LNCaP clone FGC (cell line): ENCODE results near the gene IRS1.

Experiments
- DNase-seq: peaks from one replicate; pipeline ENCODE4 v3.0.0-alpha.2; 2011; ENCODE audit warnings: low read depth
- H3K4me3 ChIP-seq: 2 replicates; pipeline ENCODE4 v1.5.1; 2011; ENCODE audit warnings: mild to moderate bottlenecking, low read depth, low read length, control low read depth
- CTCF ChIP-seq: IDR thresholded peaks from 2 replicates; pipeline ENCODE4 v1.5.1; 2012; ENCODE audit warnings: mild to moderate bottlenecking; ENCODE audit not compliant: control insufficient read depth, insufficient read depth; ENCODE audit errors: extremely low read depth

Gene IRS1

DNA sequence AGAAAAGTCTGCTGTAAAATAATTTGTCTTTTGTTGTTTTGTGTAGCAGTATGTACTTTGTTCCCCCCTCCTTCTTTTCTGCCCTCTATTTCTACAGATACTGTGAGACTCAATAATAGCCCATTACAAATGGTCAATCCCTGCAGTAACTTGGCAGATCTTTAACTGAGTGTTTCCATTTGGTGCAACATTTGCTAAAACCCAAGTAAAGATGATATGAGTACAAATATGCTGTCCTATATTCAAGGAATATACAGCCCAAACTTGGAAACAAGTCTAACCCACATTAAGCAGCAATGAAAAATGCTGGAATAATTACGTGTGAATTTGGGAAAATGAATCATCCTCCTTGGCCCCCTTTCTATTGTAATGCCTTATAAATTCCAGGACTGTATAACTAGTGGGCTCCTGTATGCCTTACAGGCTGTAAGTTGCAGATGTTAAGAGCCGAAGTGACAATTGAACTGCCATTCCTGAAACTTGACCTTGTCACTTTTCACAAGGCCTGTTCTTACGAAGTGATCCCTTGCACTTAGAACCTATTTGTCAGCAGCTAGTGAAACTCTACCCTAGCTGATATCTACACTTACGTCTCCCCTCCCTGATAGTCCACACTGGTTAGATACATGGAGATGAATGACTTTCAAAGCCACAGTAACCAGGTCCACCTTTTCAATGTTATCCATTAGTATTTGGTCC is 104.9 kb downstream of the IRS1 start:
- no peak for DNase-seq
- TF ChIP-seq CTCF: no peak
- H3K4me3 ChIP-seq: no peak overlapping the region

DNA sequence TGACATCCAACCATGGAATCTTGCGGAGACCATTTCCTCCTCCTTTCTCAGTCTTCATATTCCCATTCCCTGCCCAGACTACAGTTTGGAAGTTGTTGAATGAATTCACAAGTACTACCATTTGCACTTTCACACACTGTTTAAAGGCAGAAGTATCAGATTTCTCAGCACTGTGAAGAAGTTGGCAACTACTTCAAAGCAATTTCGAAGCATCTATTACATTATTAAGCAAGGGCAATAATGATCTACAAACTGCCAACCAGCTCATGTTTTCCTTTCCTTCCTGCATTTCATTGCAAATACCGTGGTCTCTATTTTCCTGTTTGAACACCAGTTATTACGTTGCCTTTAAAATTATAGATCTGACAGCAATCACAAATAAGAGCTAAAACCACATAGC is 105.5 kb downstream of the IRS1 start:
- no peak for DNase-seq
- no peak for TF ChIP-seq CTCF
- no peak overlapping the region for H3K4me3 ChIP-seq

GRCh38 chr2:226693521-226693920 is 106.1 kb downstream of the IRS1 start:
- no peak overlapping the region for H3K4me3 ChIP-seq
- no peak for DNase-seq
- no peak for TF ChIP-seq CTCF

DNA sequence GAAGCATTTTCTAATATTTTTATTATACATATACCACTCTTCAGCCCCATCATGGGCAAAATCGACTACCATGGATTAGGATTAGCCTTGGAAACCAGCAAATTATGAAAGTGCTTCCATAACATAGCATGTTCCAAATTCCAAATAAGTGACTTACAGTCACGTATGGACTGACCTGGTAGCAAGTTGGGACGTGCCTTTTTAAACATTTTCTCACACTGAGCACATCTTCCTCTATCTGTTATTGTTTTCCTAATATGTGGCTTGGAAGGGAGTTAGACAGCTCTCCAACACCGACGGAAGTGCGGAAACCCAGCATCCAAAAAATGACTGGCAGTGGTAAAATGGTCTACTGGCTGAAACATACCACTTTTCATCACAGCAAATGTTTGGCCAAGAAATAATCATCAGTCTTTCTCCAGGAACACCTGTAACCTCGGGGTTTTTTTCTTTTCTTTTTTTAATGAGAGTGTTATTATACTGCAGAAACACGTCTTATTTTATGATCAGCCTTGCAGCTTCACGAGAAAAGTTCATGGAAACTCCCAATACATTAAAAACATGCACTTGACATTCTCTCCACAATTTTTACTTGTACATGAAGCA is 107.0 kb downstream of the IRS1 start:
- no peak overlapping the region for H3K4me3 ChIP-seq
- TF ChIP-seq CTCF: no peak
- DNase-seq: no peak

DNA sequence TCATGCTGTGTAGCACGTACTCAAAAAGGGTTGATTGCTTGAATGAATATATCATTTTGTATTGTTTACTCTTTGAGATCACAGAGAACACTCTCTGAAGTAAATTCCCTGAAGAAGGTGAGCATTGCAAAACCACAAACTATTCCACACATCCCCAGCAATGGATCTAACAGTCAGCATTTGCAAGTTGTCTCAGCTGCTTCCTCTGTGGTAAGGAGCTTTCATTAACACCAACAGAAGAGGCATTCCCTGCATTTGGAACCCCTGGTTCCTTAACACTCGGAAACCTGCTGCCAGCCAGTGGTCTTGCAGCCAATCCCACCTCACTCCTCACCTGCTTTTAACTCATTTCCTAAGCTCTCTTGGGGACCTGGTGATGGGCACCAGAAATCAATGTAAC is 108.4 kb downstream of the IRS1 start:
- DNase-seq: no peak
- no peak overlapping the region for H3K4me3 ChIP-seq
- no peak for TF ChIP-seq CTCF

DNA sequence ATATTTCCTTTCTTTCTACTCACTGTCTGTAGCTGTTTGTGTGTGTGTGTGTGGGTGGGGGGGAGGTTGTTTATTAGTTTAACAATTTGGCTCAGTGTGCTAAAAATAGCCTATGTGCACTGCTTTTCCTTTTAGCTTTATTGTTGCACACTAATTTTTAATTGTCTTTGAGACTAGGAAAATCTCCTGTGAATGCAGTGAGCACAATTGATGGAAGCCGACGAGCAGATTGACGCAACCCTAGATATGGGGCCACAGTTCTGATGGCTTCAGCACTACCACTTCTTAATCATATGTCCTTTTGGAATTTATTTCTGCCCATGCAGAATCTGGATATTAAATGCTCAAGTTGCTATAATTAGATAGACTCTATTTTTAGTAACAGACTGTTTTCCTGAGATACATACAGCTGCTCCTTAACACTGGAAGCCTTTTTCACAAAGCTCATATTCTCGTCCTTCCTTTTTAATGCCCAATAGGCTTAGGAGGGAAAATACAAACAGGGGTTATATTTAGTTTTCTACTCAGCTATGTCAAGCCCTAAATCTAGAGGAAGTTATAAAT is 109.1 kb downstream of the IRS1 start:
- no peak for TF ChIP-seq CTCF
- no peak overlapping the region for H3K4me3 ChIP-seq

DNA sequence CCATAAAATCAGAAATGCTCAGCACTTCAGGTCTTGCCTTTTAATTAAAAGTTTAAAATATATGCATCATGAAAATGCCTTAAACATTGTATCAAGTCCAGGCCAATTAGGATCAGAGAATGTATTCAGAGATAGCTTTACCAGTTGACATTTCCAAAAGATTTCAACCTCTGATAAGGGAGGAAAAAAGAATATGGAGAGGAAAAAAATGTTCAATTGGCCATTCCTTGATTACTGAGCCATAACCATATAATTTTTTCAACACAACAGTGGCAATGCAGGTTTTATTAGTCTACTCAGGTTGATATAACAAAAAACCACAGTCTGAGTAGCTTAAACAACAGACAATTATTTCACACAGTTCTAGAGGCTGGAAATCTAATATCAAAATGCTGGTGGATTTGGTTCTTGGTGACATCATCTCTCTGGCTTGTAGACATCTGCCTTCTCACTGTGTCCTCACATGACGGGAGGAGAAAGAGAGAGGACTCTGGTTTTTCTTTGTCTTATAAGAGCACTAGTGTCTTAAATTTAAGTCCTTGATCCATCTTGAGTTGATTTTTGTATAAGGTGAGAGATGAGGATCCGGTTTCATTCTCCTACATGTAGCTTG is 111.9 kb downstream of the IRS1 start:
- no peak for TF ChIP-seq CTCF
- DNase-seq: no peak
- no peak overlapping the region for H3K4me3 ChIP-seq

More for the DNA sequence above, 109.1 kb downstream of the IRS1 start:
- no peak for DNase-seq
